Spleen (tissue), 11 donors: ENCODE data around the gene PCDHGA11. TPM values are rescaled to one million over a fixed set of nuclear protein-coding genes. Genes with fewer than 3 reads are reported as not detected.

ENCODE experiments used
- DNase-seq: peaks from one replicate; pipeline ENCODE4 v3.0.0-alpha.2; 2020
- H3K27ac ChIP-seq, 8 donors: fragments of 200-600 bp; sonication (generic) in 7 of 8; 1 replicate in 4 of 8; 2 replicates in 4 of 8; pipeline versions ENCODE4 v1.5.0 to v1.8.0; 2016 to 2021; ENCODE audit warnings: inconsistent platforms in 4 of 8, mild to moderate bottlenecking in 4 of 8, moderate library complexity in 1 of 8
- H3K27me3 ChIP-seq, 7 donors: fragments of 200-600 bp; sonication (generic) in 6 of 7; replicated peaks in 1 of 7; 1 replicate in 4 of 7; 2 replicates in 3 of 7; pipeline versions ENCODE4 v1.5.0 to v1.8.0; 2016 to 2021; ENCODE audit warnings: inconsistent platforms in 3 of 7, mild to moderate bottlenecking in 1 of 7
- H3K36me3 ChIP-seq, 6 donors: fragments of 200-600 bp; sonication (generic) in 5 of 6; 1 replicate in 4 of 6; 2 replicates in 2 of 6; pipeline versions ENCODE4 v1.5.0 to v1.8.0; 2016 to 2021; ENCODE audit warnings: inconsistent platforms in 2 of 6
- H3K4me1 ChIP-seq, 6 donors: fragments of 200-600 bp; sonication (generic) in 5 of 6; 1 replicate in 3 of 6; 2 replicates in 3 of 6; pipeline versions ENCODE4 v1.5.0 to v1.8.0; 2016 to 2021; ENCODE audit warnings: inconsistent platforms in 3 of 6
- H3K4me3 ChIP-seq, 8 donors: fragments of 200-600 bp; sonication (generic) in 7 of 8; 1 replicate in 4 of 8; 2 replicates in 4 of 8; pipeline versions ENCODE4 v1.5.0 to v1.8.0; 2016 to 2021; ENCODE audit warnings: inconsistent platforms in 4 of 8, mild to moderate bottlenecking in 4 of 8, moderate library complexity in 2 of 8
- H3K9me3 ChIP-seq, 8 donors: fragments of 200-600 bp; sonication (generic) in 7 of 8; 1 replicate in 4 of 8; 2 replicates in 4 of 8; pipeline versions ENCODE4 v1.5.0 to v1.8.0; 2016 to 2021; ENCODE audit warnings: inconsistent platforms in 4 of 8
- CTCF ChIP-seq, 11 experiments: fragments of 200-600 bp in 7 of 11; fragments of 450-650 bp in 4 of 11; sonication (generic) in 4 of 11; IDR thresholded peaks in 8 of 11; conservative IDR thresholded peaks in 3 of 11; 1 replicate in 7 of 11; 2 replicates in 4 of 11; pipeline versions ENCODE4 v1.4.0 to v1.8.0; 2016 to 2021; ENCODE audit warnings: antibody characterized with exemption in 11 of 11, inconsistent platforms in 4 of 11, mild to moderate bottlenecking in 1 of 11
- POLR2A ChIP-seq, 3 donors: fragments of 450-650 bp; IDR thresholded peaks; one replicate each; pipeline ENCODE4 v1.5.1; 2017; ENCODE audit warnings: antibody characterized with exemption in 3 of 3, mild to moderate bottlenecking in 1 of 3
- POLR2AphosphoS5 ChIP-seq, 3 donors: sonication (generic); formaldehyde crosslinking; IDR thresholded peaks; one replicate each; pipeline ENCODE4 v1.5.1; 2017; ENCODE audit warnings: antibody characterized with exemption in 3 of 3
- WGBS, 5 donors: extraction: QIAGEN DNeasy Blood & Tissue Kit in 3 of 5; methylation state at CpG; one replicate each; pipeline versions ENCODE4 v1.1.5 to v1.1.7; 2013 to 2018; 5-methylcytosine and 5-hydroxymethylcytosine counted together
- intact Hi-C: fragments of 100-400 bp; cut with DNase I; formaldehyde crosslinking; loops from one replicate; pipeline ENCODE4 v1.15.0; 2023; ENCODE audit warnings: low total_unique reads
- polyA plus RNA-seq, 3 donors: library from polyadenylated mRNA; stranded (reverse); fragments of 200-250 nt; gene quantifications; one replicate each; pipeline ENCODE4 v1.2.1, GENCODE V29; 2013
- total RNA-seq, 7 donors: library from RNA; depleted of rRNA in 3 of 7; stranded (reverse); fragments of >200 nt in 3 of 7; fragmentation: NEBNext Ultra II Directional in 4 of 7; extraction: Animal tissue kit (Norgen Biotek cat#: 25700) in 4 of 7; gene quantifications; one replicate each; pipeline versions ENCODE4 v1.1.0 to v1.2.1, GENCODE V29; 2016 to 2021
- donor health status: healthy with polysubstance abuse.
- donor health status: DM: no; HTN: no; CAD: no; lungs with moderate emphysema.
- donor health status: DM: no; HTN: no; CAD: no.
- donor health status: Bipolar disorder and iron deficiency.
- donor health status: healthy.
- donor health status: DM: no; HTN: no; CAD: no.
- donor health status: DM: yes; HTN: yes; CAD: no.

The PCDHGA11 gene
- total and polyA plus RNA-seq, 10 donors: 0.13 to 5.7 (median 2.8) TPM

- no peaks in the 10 kb centered on the region for H3K4me1 ChIP-seq
- H3K27ac ChIP-seq: no peak overlapping the region
- TF ChIP-seq POLR2AphosphoS5 (IDR thresholded peaks at IDR 0.05) (no peak), CTCF (IDR thresholded peaks at IDR 0.05 in 8 of 11, conservative IDR thresholded peaks at IDR 0.05 in 3 of 11) (no peak), POLR2A (IDR thresholded peaks at IDR 0.05) (no peak)
- H3K4me3 ChIP-seq: no peak overlapping the region
- peaks cover 0 to 92% (median 70%) of the 10 kb centered on the region in 8 donors for H3K9me3 ChIP-seq
- H3K27me3 ChIP-seq: no peaks in the 10 kb centered on the region
- no peaks in the 10 kb centered on the region for H3K36me3 ChIP-seq
- DNase-seq: no peak
- 65 to 71% (median 69%) methylated on average over 10 of the region's 10 CpGs for WGBS, 5 donors
- intact Hi-C loops: no loop called here
Measured at GRCh38 chr5:141439411-141440141, 18.7 kb downstream of the PCDHGA11 start.

GRCh38 chr5:141440341-141440740, 19.5 kb downstream of the PCDHGA11 start:
- intact Hi-C loops: no loop called here
- 92 to 95% (median 94%) methylated on average over 9 of the region's 9 CpGs for WGBS, 5 donors
- H3K27me3 ChIP-seq: no peaks in the 10 kb centered on the region
- TF ChIP-seq POLR2AphosphoS5 (IDR thresholded peaks at IDR 0.05) (no peak), POLR2A (IDR thresholded peaks at IDR 0.05) (no peak), CTCF (IDR thresholded peaks at IDR 0.05 in 8 of 11, conservative IDR thresholded peaks at IDR 0.05 in 3 of 11) (no peak)
- H3K9me3 ChIP-seq: peaks cover 0 to 92% (median 65%) of the 10 kb centered on the region in 8 donors
- no peaks in the 10 kb centered on the region for H3K4me1 ChIP-seq
- no peaks in the 10 kb centered on the region for H3K36me3 ChIP-seq
- DNase-seq: no peak
- H3K4me3 ChIP-seq: no peak overlapping the region
- no peak overlapping the region for H3K27ac ChIP-seq

GRCh38 chr5:141441571-141442170, 20.8 kb downstream of the PCDHGA11 start:
- 58 to 69% (median 63%) methylated on average over 43 to 50 of the region's 50 CpGs for WGBS, 5 donors
- Histone ChIP-seq H3K27ac (no peak overlapping the region), H3K9me3 (peaks cover 0 to 80% (median 53%) of the 10 kb centered on the region in 8 donors), H3K27me3 (no peaks in the 10 kb centered on the region), H3K4me3 (no peak overlapping the region), H3K4me1 (no peaks in the 10 kb centered on the region), H3K36me3 (no peaks in the 10 kb centered on the region)
- no peak for DNase-seq
- intact Hi-C loops: no loop called here
- TF ChIP-seq CTCF (IDR thresholded peaks at IDR 0.05 in 8 of 11, conservative IDR thresholded peaks at IDR 0.05 in 3 of 11) (no peak), POLR2A (IDR thresholded peaks at IDR 0.05) (no peak), POLR2AphosphoS5 (IDR thresholded peaks at IDR 0.05) (peak in 1 of 3 donors; percentile 23)

- no peak for DNase-seq
- Histone ChIP-seq H3K27ac (no peak overlapping the region), H3K4me1 (no peaks in the 10 kb centered on the region), H3K36me3 (no peaks in the 10 kb centered on the region), H3K27me3 (no peaks in the 10 kb centered on the region), H3K4me3 (no peak overlapping the region), H3K9me3 (peaks cover 0 to 21% (median 9%) of the 10 kb centered on the region in 8 donors)
- intact Hi-C loops: no loop called here
- TF ChIP-seq POLR2AphosphoS5 (IDR thresholded peaks at IDR 0.05): no peak
- TF ChIP-seq POLR2A (IDR thresholded peaks at IDR 0.05): no peak
- 89 to 96% (median 94%) methylated on average over 3 of the region's 3 CpGs for WGBS, 5 donors
Measured at GRCh38 chr5:141465351-141465750, 44.5 kb downstream of the PCDHGA11 start.

Other genes with a start within 250 kb of the PCDHGA11 start
Only the 30 nearest of the 37 such genes appear.
- gene PCDHB12, start 212.3 kb upstream of the PCDHGA11 start, total RNA-seq: 1 to 10 TPM; 1.1 to 2.4 (median 1.8) TPM
- under 1 TPM; 0.11 to 0.16 (median 0.11) TPM for gene PCDHB12, start 212.3 kb upstream of the PCDHGA11 start, polyA plus RNA-seq
- 1 to 10 TPM; 1.4 to 6.8 (median 4.0) TPM for gene PCDHB13, start 207.1 kb upstream of the PCDHGA11 start, total RNA-seq
- gene PCDHB13, start 207.1 kb upstream of the PCDHGA11 start, polyA plus RNA-seq: under 1 TPM; 0.09 to 0.38 (median 0.12) TPM
- gene PCDHB14, start 197.7 kb upstream of the PCDHGA11 start, total RNA-seq: 1 to 10 TPM; 1.6 to 5.9 (median 2.8) TPM
- gene PCDHB14, start 197.7 kb upstream of the PCDHGA11 start, polyA plus RNA-seq: under 1 TPM; 0.27 to 0.93 (median 0.30) TPM
- 1 to 10 TPM; 1.7 to 5.6 (median 3.8) TPM for gene PCDHB15, start 175.7 kb upstream of the PCDHGA11 start, total RNA-seq
- gene PCDHB15, start 175.7 kb upstream of the PCDHGA11 start, polyA plus RNA-seq: 1 to 10 TPM in 1 of 3 donors, under 1 TPM in 2; 0.42 to 1.1 (median 0.72) TPM
- 1 to 10 TPM in 6 of 7 donors, under 1 TPM in 1; 0.57 to 3.0 (median 2.2) TPM for gene SLC25A2, start 117.0 kb upstream of the PCDHGA11 start, total RNA-seq
- gene SLC25A2, start 117.0 kb upstream of the PCDHGA11 start, polyA plus RNA-seq: under 1 TPM; 0.05 to 0.22 (median 0.07) TPM
- gene TAF7, start 100.3 kb upstream of the PCDHGA11 start, total RNA-seq: 10 to 100 TPM; 67.6 to 80.6 (median 75.7) TPM
- 100 to 1,000 TPM in 2 of 3 donors, 10 to 100 TPM in 1; 91.1 to 112 (median 111) TPM for gene TAF7, start 100.3 kb upstream of the PCDHGA11 start, polyA plus RNA-seq
- gene PCDHGA1, start 90.5 kb upstream of the PCDHGA11 start, total RNA-seq: under 1 TPM in 6 of 7 donors, not detected in 1; 0.17 to 0.52 (median 0.36) TPM
- under 1 TPM; 0.04 to 0.06 (median 0.06) TPM for gene PCDHGA1, start 90.5 kb upstream of the PCDHGA11 start, polyA plus RNA-seq
- gene PCDHGA2, start 82.3 kb upstream of the PCDHGA11 start, total RNA-seq: 1 to 10 TPM in 6 of 7 donors, under 1 TPM in 1; 0.84 to 3.9 (median 1.8) TPM
- under 1 TPM; 0.04 to 0.19 (median 0.06) TPM for gene PCDHGA2, start 82.3 kb upstream of the PCDHGA11 start, polyA plus RNA-seq
- 1 to 10 TPM in 5 of 7 donors, under 1 TPM in 2; 0.60 to 4.4 (median 2.1) TPM for gene PCDHGA3, start 77.2 kb upstream of the PCDHGA11 start, total RNA-seq
- under 1 TPM in 1 of 3 donors, not detected in 2; 0.22 TPM for gene PCDHGA3, start 77.2 kb upstream of the PCDHGA11 start, polyA plus RNA-seq
- gene PCDHGB1, start 71.0 kb upstream of the PCDHGA11 start, total RNA-seq: 1 to 10 TPM in 6 of 7 donors, under 1 TPM in 1; 0.87 to 3.7 (median 1.6) TPM
- gene PCDHGB1, start 71.0 kb upstream of the PCDHGA11 start, polyA plus RNA-seq: under 1 TPM in 2 of 3 donors, not detected in 1; 0.04 to 0.10 TPM
- gene PCDHGA4, start 66.0 kb upstream of the PCDHGA11 start, total RNA-seq: 1 to 10 TPM; 1.4 to 4.5 (median 2.7) TPM
- gene PCDHGA4, start 66.0 kb upstream of the PCDHGA11 start, polyA plus RNA-seq: under 1 TPM; 0.04 to 0.16 (median 0.05) TPM
- 1 to 10 TPM; 1.7 to 4.5 (median 3.5) TPM for gene PCDHGB2, start 61.1 kb upstream of the PCDHGA11 start, total RNA-seq
- under 1 TPM in 2 of 3 donors, not detected in 1; 0.09 to 0.22 TPM for gene PCDHGB2, start 61.1 kb upstream of the PCDHGA11 start, polyA plus RNA-seq
- gene PCDHGA5, start 56.9 kb upstream of the PCDHGA11 start, total RNA-seq: 1 to 10 TPM; 1.4 to 3.1 (median 2.3) TPM
- under 1 TPM in 2 of 3 donors, not detected in 1; 0.04 to 0.22 TPM for gene PCDHGA5, start 56.9 kb upstream of the PCDHGA11 start, polyA plus RNA-seq
- gene PCDHGB3, start 50.8 kb upstream of the PCDHGA11 start, total RNA-seq: 1 to 10 TPM; 1.3 to 5.0 (median 3.9) TPM
- under 1 TPM; 0.06 to 0.38 (median 0.09) TPM for gene PCDHGB3, start 50.8 kb upstream of the PCDHGA11 start, polyA plus RNA-seq
- 1 to 10 TPM; 2.2 to 5.0 (median 4.2) TPM for gene PCDHGA6, start 47.2 kb upstream of the PCDHGA11 start, total RNA-seq
- under 1 TPM; 0.35 to 0.58 (median 0.54) TPM for gene PCDHGA6, start 47.2 kb upstream of the PCDHGA11 start, polyA plus RNA-seq
- gene PCDHGA7, start 38.3 kb upstream of the PCDHGA11 start, total RNA-seq: 1 to 10 TPM; 1.2 to 5.4 (median 2.0) TPM
- gene PCDHGA7, start 38.3 kb upstream of the PCDHGA11 start, polyA plus RNA-seq: under 1 TPM; 0.18 to 0.29 (median 0.22) TPM
- gene PCDHGB4, start 33.4 kb upstream of the PCDHGA11 start, total RNA-seq: 1 to 10 TPM; 1.6 to 3.9 (median 3.0) TPM
- gene PCDHGB4, start 33.4 kb upstream of the PCDHGA11 start, polyA plus RNA-seq: under 1 TPM; 0.02 to 0.29 (median 0.14) TPM
- gene PCDHGA8, start 28.4 kb upstream of the PCDHGA11 start, total RNA-seq: 1 to 10 TPM in 6 of 7 donors, under 1 TPM in 1; 0.70 to 3.9 (median 2.1) TPM
- gene PCDHGA8, start 28.4 kb upstream of the PCDHGA11 start, polyA plus RNA-seq: under 1 TPM in 2 of 3 donors, not detected in 1; 0.04 to 0.13 TPM
- 1 to 10 TPM; 3.9 to 8.0 (median 5.6) TPM for gene PCDHGB5, start 23.1 kb upstream of the PCDHGA11 start, total RNA-seq
- gene PCDHGB5, start 23.1 kb upstream of the PCDHGA11 start, polyA plus RNA-seq: under 1 TPM; 0.07 to 0.32 (median 0.17) TPM
- gene PCDHGA9, start 18.3 kb upstream of the PCDHGA11 start, total RNA-seq: 1 to 10 TPM; 2.6 to 9.6 (median 4.7) TPM
- gene PCDHGA9, start 18.3 kb upstream of the PCDHGA11 start, polyA plus RNA-seq: under 1 TPM in 2 of 3 donors, not detected in 1; 0.11 to 0.29 TPM
- gene PCDHGB6, start 13.0 kb upstream of the PCDHGA11 start, total RNA-seq: 1 to 10 TPM; 3.1 to 6.8 (median 5.2) TPM
- under 1 TPM; 0.13 to 0.42 (median 0.20) TPM for gene PCDHGB6, start 13.0 kb upstream of the PCDHGA11 start, polyA plus RNA-seq
- 1 to 10 TPM; 2.5 to 6.9 (median 4.6) TPM for gene PCDHGA10, start 8.1 kb upstream of the PCDHGA11 start, total RNA-seq
- gene PCDHGA10, start 8.1 kb upstream of the PCDHGA11 start, polyA plus RNA-seq: under 1 TPM; 0.15 to 0.35 (median 0.17) TPM
- gene PCDHGB7, start 3.4 kb upstream of the PCDHGA11 start, total RNA-seq: 10 to 100 TPM in 2 of 7 donors, 1 to 10 TPM in 5; 5.7 to 11.9 (median 8.1) TPM
- under 1 TPM; 0.14 to 0.42 (median 0.15) TPM for gene PCDHGB7, start 3.4 kb upstream of the PCDHGA11 start, polyA plus RNA-seq
- 1 to 10 TPM; 3.3 to 6.3 (median 5.4) TPM for gene PCDHGA12, start 9.5 kb downstream of the PCDHGA11 start, total RNA-seq
- under 1 TPM; 0.02 to 0.54 (median 0.12) TPM for gene PCDHGA12, start 9.5 kb downstream of the PCDHGA11 start, polyA plus RNA-seq
- gene PCDHGC3, start 54.9 kb downstream of the PCDHGA11 start, total RNA-seq: 10 to 100 TPM; 10.7 to 26.7 (median 22.5) TPM
- gene PCDHGC3, start 54.9 kb downstream of the PCDHGA11 start, polyA plus RNA-seq: 10 to 100 TPM in 2 of 3 donors, 1 to 10 TPM in 1; 7.0 to 12.7 (median 10.3) TPM
- 1 to 10 TPM; 1.3 to 3.9 (median 2.6) TPM for gene PCDHGC4, start 64.0 kb downstream of the PCDHGA11 start, total RNA-seq
- gene PCDHGC4, start 64.0 kb downstream of the PCDHGA11 start, polyA plus RNA-seq: under 1 TPM in 2 of 3 donors, not detected in 1; 0.03 TPM
- gene PCDHGC5, start 68.0 kb downstream of the PCDHGA11 start, total RNA-seq: 1 to 10 TPM in 5 of 7 donors, under 1 TPM in 2; 0.93 to 2.5 (median 1.2) TPM
- under 1 TPM in 2 of 3 donors, not detected in 1; 0.02 to 0.10 TPM for gene PCDHGC5, start 68.0 kb downstream of the PCDHGA11 start, polyA plus RNA-seq
- gene DIAPH1, start 197.9 kb downstream of the PCDHGA11 start, total RNA-seq: 100 to 1,000 TPM in 3 of 7 donors, 10 to 100 TPM in 4; 72.5 to 123 (median 93.0) TPM
- 10 to 100 TPM; 35.4 to 46.5 (median 35.8) TPM for gene DIAPH1, start 197.9 kb downstream of the PCDHGA11 start, polyA plus RNA-seq
- 10 to 100 TPM; 51.1 to 71.3 (median 60.7) TPM for gene HDAC3, start 215.8 kb downstream of the PCDHGA11 start, total RNA-seq
- 100 to 1,000 TPM in 1 of 3 donors, 10 to 100 TPM in 2; 66.3 to 108 (median 89.3) TPM for gene HDAC3, start 215.8 kb downstream of the PCDHGA11 start, polyA plus RNA-seq
- gene RELL2, start 215.9 kb downstream of the PCDHGA11 start, total RNA-seq: 10 to 100 TPM in 3 of 7 donors, 1 to 10 TPM in 4; 8.7 to 12.8 (median 9.9) TPM
- gene RELL2, start 215.9 kb downstream of the PCDHGA11 start, polyA plus RNA-seq: 10 to 100 TPM; 13.7 to 26.2 (median 25.1) TPM